Measurements from ENCODE around the gene TNNT2. TPM values are rescaled to one million over a fixed set of nuclear protein-coding genes. Genes with fewer than 3 reads are reported as not detected.

Gene TNNT2
- total and polyA plus RNA-seq, 2 donors (not counting 1 experiment from before 2014, with no cell fraction given), result not detected

- peaks cover 24% of the 10 kb centered on the region for H3K27me3 Mint-ChIP-seq
- CTCF ChIA-PET, result no interaction called here
- 80% methylated on average over 4 of the region's 6 CpGs for WGBS (ENCODE audit: insufficient coverage)
These were observed 12.7 kb downstream of the TNNT2 start for GRCh38 chr1:201364808-201365105.

GRCh38 chr1:201363467-201363866 lies 14.0 kb downstream of the TNNT2 start:
- H3K79me2 ChIP-seq (ENCODE audit: control insufficient read depth, insufficient read depth, low read length), result no peaks in the 10 kb centered on the region
- Mint-ChIP-seq H3K4me1 (no peaks in the 10 kb centered on the region), H3K27ac (no peak overlapping the region), H3K9me3 (ENCODE audit: insufficient read depth) (no peaks in the 10 kb centered on the region), H3K27me3 (peaks cover 16% of the 10 kb centered on the region), H3K4me3 (no peak overlapping the region)
- peaks cover 0 to 7% (median 0%) of the 10 kb centered on the region in 4 experiments for H3K27me3 ChIP-seq (replicated peaks in 1 of 4; ENCODE audit: control extremely low read depth in 1 of 4, control insufficient read depth in 3 of 4, insufficient read depth in 4 of 4, low read length in 3 of 4)
- H3K4me2 ChIP-seq (replicated peaks; ENCODE audit: low read depth, low read length, poor library complexity, severe bottlenecking), result no peak overlapping the region
- no peaks in the 10 kb centered on the region for H3K4me1 ChIP-seq (ENCODE audit: control insufficient read depth in 2 of 2, insufficient read depth in 2 of 2, low read length in 2 of 2)
- H4K20me1 ChIP-seq (ENCODE audit: control insufficient read depth, insufficient read depth, low read length, poor library complexity, severe bottlenecking), result no peaks in the 10 kb centered on the region
- no peak for ATAC-seq (ENCODE audit: low read depth)
- H3K27ac ChIP-seq (ENCODE audit: low read length in 2 of 2), result no peak overlapping the region
- ChIA-PET POLR2A (no interaction called here), CTCF (no interaction called here)
- no peak overlapping the region for H3K4me3 ChIP-seq (ENCODE audit: control extremely low read depth in 1 of 5, extremely low read depth in 1 of 5, insufficient read depth in 1 of 5, low read depth in 2 of 5, low read length in 4 of 5)
- no peaks in the 10 kb centered on the region for H3K36me3 ChIP-seq (replicated peaks in 1 of 2; ENCODE audit: control extremely low read depth in 1 of 2, control insufficient read depth in 1 of 2, extremely low read depth in 1 of 2, insufficient read depth in 2 of 2, low read length in 1 of 2)
- no peak for DNase-seq
- no peak overlapping the region for H2AFZ ChIP-seq (ENCODE audit: insufficient read depth, low read depth, low read length, poor library complexity, severe bottlenecking)
- TF ChIP-seq CTCF (IDR thresholded peaks at IDR 0.05), result no peak
- TF ChIP-seq EZH2 (IDR thresholded peaks at IDR 0.05; ENCODE audit: borderline replicate concordance, insufficient read depth, low read depth, low read length, poor library complexity, severe bottlenecking), result no peak
- intact Hi-C loops (cut with micrococcal nuclease), result no loop called here
- H3K9me3 ChIP-seq (ENCODE audit: control extremely low read depth in 1 of 3, control insufficient read depth in 2 of 3, insufficient read depth in 1 of 3, low read length in 2 of 3), result no peaks in the 10 kb centered on the region
- WGBS (ENCODE audit: insufficient coverage), result 74% methylated on average over 3 of the region's 8 CpGs
- no peak overlapping the region for H3K9ac ChIP-seq (ENCODE audit: low read length)

More at GRCh38 chr1:201364808-201365105, 12.7 kb downstream of the TNNT2 start:
- Mint-ChIP-seq H3K27ac (no peak overlapping the region), H3K4me1 (no peaks in the 10 kb centered on the region), H3K4me3 (no peak overlapping the region), H3K9me3 (ENCODE audit: insufficient read depth) (no peaks in the 10 kb centered on the region)
- H4K20me1 ChIP-seq (ENCODE audit: control insufficient read depth, insufficient read depth, low read length, poor library complexity, severe bottlenecking), result no peaks in the 10 kb centered on the region
- intact Hi-C loops (cut with micrococcal nuclease), result no loop called here
- ATAC-seq (ENCODE audit: low read depth) (no peak), DNase-seq (no peak)
- H2AFZ ChIP-seq (ENCODE audit: insufficient read depth, low read depth, low read length, poor library complexity, severe bottlenecking), result no peak overlapping the region
- no peak overlapping the region for H3K4me3 ChIP-seq (ENCODE audit: control extremely low read depth in 1 of 5, extremely low read depth in 1 of 5, insufficient read depth in 1 of 5, low read depth in 2 of 5, low read length in 4 of 5)
- no peak overlapping the region for H3K9ac ChIP-seq (ENCODE audit: low read length)
- peaks cover 0 to 7% (median 0%) of the 10 kb centered on the region in 4 experiments for H3K27me3 ChIP-seq (replicated peaks in 1 of 4; ENCODE audit: control extremely low read depth in 1 of 4, control insufficient read depth in 3 of 4, insufficient read depth in 4 of 4, low read length in 3 of 4)
- H3K27ac ChIP-seq (ENCODE audit: low read length in 2 of 2), result no peak overlapping the region
- H3K9me3 ChIP-seq (ENCODE audit: control extremely low read depth in 1 of 3, control insufficient read depth in 2 of 3, insufficient read depth in 1 of 3, low read length in 2 of 3), result no peaks in the 10 kb centered on the region
- H3K4me1 ChIP-seq (ENCODE audit: control insufficient read depth in 2 of 2, insufficient read depth in 2 of 2, low read length in 2 of 2), result no peaks in the 10 kb centered on the region
- no peak for TF ChIP-seq EZH2 (IDR thresholded peaks at IDR 0.05; ENCODE audit: borderline replicate concordance, insufficient read depth, low read depth, low read length, poor library complexity, severe bottlenecking)
- no peak for TF ChIP-seq CTCF (IDR thresholded peaks at IDR 0.05)
- H3K79me2 ChIP-seq (ENCODE audit: control insufficient read depth, insufficient read depth, low read length), result no peaks in the 10 kb centered on the region
- H3K36me3 ChIP-seq (replicated peaks in 1 of 2; ENCODE audit: control extremely low read depth in 1 of 2, control insufficient read depth in 1 of 2, extremely low read depth in 1 of 2, insufficient read depth in 2 of 2, low read length in 1 of 2), result no peaks in the 10 kb centered on the region
- H3K4me2 ChIP-seq (replicated peaks; ENCODE audit: low read depth, low read length, poor library complexity, severe bottlenecking), result no peak overlapping the region
- POLR2A ChIA-PET, result no interaction called here

Measured in B cell (primary cell).